HL-60 (cell line): ENCODE measurements around the gene AGMO.

Experiments used
- DNase-seq, 2 experiments: peaks; one replicate each; pipeline ENCODE4 v3.0.0-alpha.2; 2010 to 2020; ENCODE audit warnings: low read depth in 1 of 2, low spot score in 1 of 2
- H3K27ac ChIP-seq: fragments of 250-450 bp; sonication (Bioruptor Pico); replicated peaks from 2 replicates; pipeline ENCODE4 v1.5.1; 2020; ENCODE audit warnings: mild to moderate bottlenecking, moderate library complexity
- H3K27me3 ChIP-seq: fragments of 250-450 bp; sonication (Bioruptor Pico); 2 replicates; pipeline ENCODE4 v1.5.1; 2021; ENCODE audit warnings: mild to moderate bottlenecking, moderate library complexity; ENCODE audit not compliant: insufficient read depth, poor library complexity, severe bottlenecking
- H3K4me3 ChIP-seq: replicated peaks from 2 replicates; pipeline ENCODE4 v1.5.1; 2011; ENCODE audit warnings: mild to moderate bottlenecking, control low read depth, low read length; ENCODE audit not compliant: insufficient read depth
- CTCF ChIP-seq: IDR thresholded peaks from one replicate; pipeline ENCODE4 v1.5.1; 2011; ENCODE audit warnings: low read length, control low read depth, inconsistent platforms; ENCODE audit not compliant: insufficient read depth
- GABPA ChIP-seq: IDR thresholded peaks from 2 replicates; pipeline ENCODE4 v1.6.1; 2012; ENCODE audit warnings: low read depth
- POLR2AphosphoS5 ChIP-seq: IDR thresholded peaks from 2 replicates; pipeline ENCODE4 v1.6.1; 2012; ENCODE audit warnings: low read depth
- REST ChIP-seq: IDR thresholded peaks from 2 replicates; pipeline ENCODE4 v1.6.1; 2012; ENCODE audit warnings: low read depth; ENCODE audit not compliant: insufficient replicate concordance
- SPI1 ChIP-seq: IDR thresholded peaks from 2 replicates; pipeline ENCODE4 v1.6.1; 2012; ENCODE audit warnings: low read depth, mild to moderate bottlenecking, borderline replicate concordance

AGMO gene

GRCh38 chr7:15603124-15603523 is 41.3 kb upstream of the AGMO start:
- DNase-seq = no peak

GRCh38 chr7:15602236-15602635 is 40.4 kb upstream of the AGMO start:
- DNase-seq = no peak
- no peak for TF ChIP-seq SPI1
- TF ChIP-seq POLR2AphosphoS5 = no peak
- TF ChIP-seq GABPA = no peak
- no peak for TF ChIP-seq REST
- TF ChIP-seq CTCF = no peak
- Histone ChIP-seq H3K27ac (no peak overlapping the region), H3K4me3 (no peak overlapping the region), H3K27me3 (no peaks in the 10 kb centered on the region)

More at GRCh38 chr7:15603124-15603523, 41.3 kb upstream of the AGMO start:
- no peaks in the 10 kb centered on the region for H3K27me3 ChIP-seq
- no peak overlapping the region for H3K4me3 ChIP-seq
- no peak for TF ChIP-seq GABPA
- no peak for TF ChIP-seq REST
- no peak for TF ChIP-seq POLR2AphosphoS5
- no peak for TF ChIP-seq SPI1
- TF ChIP-seq CTCF = no peak
- H3K27ac ChIP-seq = no peak overlapping the region

- TF ChIP-seq GABPA = no peak
- no peak for TF ChIP-seq REST
- no peak for TF ChIP-seq POLR2AphosphoS5
- no peak for TF ChIP-seq CTCF
- no peak overlapping the region for H3K4me3 ChIP-seq
- H3K27ac ChIP-seq = no peak overlapping the region
- no peak for DNase-seq
- no peaks in the 10 kb centered on the region for H3K27me3 ChIP-seq
These were observed 39.4 kb upstream of the AGMO start for GRCh38 chr7:15601175-15601574.
